Mesodermal cell (in vitro differentiated cells): Measurements from ENCODE around the gene EP400.
"Not testable (repeated sequence)": the region's sequence is repeated elsewhere in the genome, so short reads cannot be mapped to it uniquely, and the experiment has no call there.

Experiments used
- H3K27ac ChIP-seq: 2 replicates; pipeline ENCODE4 v1.7.0; 2013; ENCODE audit warnings: mild to moderate bottlenecking, low read depth, low read length, moderate library complexity; ENCODE audit not compliant: severe bottlenecking
- H3K36me3 ChIP-seq: 2 replicates; pipeline ENCODE4 v1.7.1; 2013; ENCODE audit warnings: mild to moderate bottlenecking, low read length, moderate library complexity; ENCODE audit not compliant: control insufficient read depth, insufficient read depth
- H3K4me1 ChIP-seq: one replicate; pipeline ENCODE4 v1.7.1; 2013; ENCODE audit warnings: mild to moderate bottlenecking, low read length; ENCODE audit not compliant: insufficient read depth, control insufficient read depth, poor library complexity, severe bottlenecking
- H3K4me3 ChIP-seq: 2 replicates; pipeline ENCODE4 v1.7.0; 2013; ENCODE audit warnings: low read length, control low read depth, mild to moderate bottlenecking; ENCODE audit not compliant: insufficient read depth, poor library complexity, severe bottlenecking; ENCODE audit errors: extremely low read depth
- H3K9me3 ChIP-seq: 2 replicates; pipeline ENCODE4 v1.7.1; 2013; ENCODE audit warnings: mild to moderate bottlenecking, low read length, moderate library complexity; ENCODE audit not compliant: control insufficient read depth
- WGBS, 2 experiments: methylation state at CpG; one replicate each; pipeline ENCODE4 v1.1.5; 2013; ENCODE audit warnings: missing lambda C conversion rate in 2 of 2; ENCODE audit not compliant: insufficient coverage in 2 of 2; 5-methylcytosine and 5-hydroxymethylcytosine counted together

EP400 gene

GRCh38 chr12:132043216-132043615, 93.5 kb downstream of the EP400 start:
- no peak overlapping the region for H3K4me3 ChIP-seq
- no peaks in the 10 kb centered on the region for H3K9me3 ChIP-seq
- peaks cover 20% of the 10 kb centered on the region for H3K4me1 ChIP-seq
- no peak overlapping the region for H3K27ac ChIP-seq
- peaks cover 71% of the 10 kb centered on the region for H3K36me3 ChIP-seq
- 100% methylated on average over 1 of the region's 3 CpGs for WGBS, 2 experiments

- peaks cover 71% of the 10 kb centered on the region for H3K36me3 ChIP-seq
- 79 to 81% methylated on average over 10 to 17 of the region's 17 CpGs for WGBS, 2 experiments
- H3K4me1 ChIP-seq = peaks cover 23% of the 10 kb centered on the region
- H3K9me3 ChIP-seq = no peaks in the 10 kb centered on the region
- H3K4me3 ChIP-seq = no peak overlapping the region
- no peak overlapping the region for H3K27ac ChIP-seq
Measured at GRCh38 chr12:132043770-132044467, 94.2 kb downstream of the EP400 start.

GRCh38 chr12:132044661-132045412, 95.1 kb downstream of the EP400 start:
- WGBS, 2 experiments = 97 to 100% methylated on average over 21 to 27 of the region's 29 CpGs
- Histone ChIP-seq H3K4me1 (peaks cover 24% of the 10 kb centered on the region), H3K4me3 (no peak overlapping the region), H3K9me3 (no peaks in the 10 kb centered on the region), H3K27ac (no peak overlapping the region), H3K36me3 (peaks cover 71% of the 10 kb centered on the region)

GRCh38 chr12:132045751-132046150, 96.0 kb downstream of the EP400 start:
- 92 to 96% methylated on average over 16 of the region's 16 CpGs for WGBS, 2 experiments
- H3K36me3 ChIP-seq = peaks cover 75% of the 10 kb centered on the region

GRCh38 chr12:132046561-132046960, 96.8 kb downstream of the EP400 start:
- peaks cover 24% of the 10 kb centered on the region for H3K4me1 ChIP-seq
- peaks cover 11% of the 10 kb centered on the region for H3K9me3 ChIP-seq
- H3K27ac ChIP-seq = peak overlapping the region; percentile 81
- H3K36me3 ChIP-seq = peaks cover 81% of the 10 kb centered on the region
- H3K4me3 ChIP-seq = no peak overlapping the region
- 69 to 76% methylated on average over 8 to 11 of the region's 11 CpGs for WGBS, 2 experiments

More at GRCh38 chr12:132045751-132046150, 96.0 kb downstream of the EP400 start:
- Histone ChIP-seq H3K9me3 (peaks cover 3% of the 10 kb centered on the region), H3K27ac (peak overlapping the region; percentile 81), H3K4me1 (peaks cover 24% of the 10 kb centered on the region), H3K4me3 (no peak overlapping the region)

GRCh38 chr12:132047630-132048029, 97.9 kb downstream of the EP400 start:
- H3K4me1 ChIP-seq = peaks cover 24% of the 10 kb centered on the region
- H3K4me3 ChIP-seq = not testable (repeated sequence)
- peaks cover 78% of the 10 kb centered on the region for H3K36me3 ChIP-seq
- 33 to 39% methylated on average over 5 to 9 of the region's 11 CpGs for WGBS, 2 experiments
- peaks cover 11% of the 10 kb centered on the region for H3K9me3 ChIP-seq
- peak overlapping the region; percentile 72 for H3K27ac ChIP-seq

GRCh38 chr12:132049442-132049841, 99.7 kb downstream of the EP400 start:
- peaks cover 82% of the 10 kb centered on the region for H3K36me3 ChIP-seq
- H3K4me3 ChIP-seq = no peak overlapping the region
- no peak overlapping the region for H3K27ac ChIP-seq

GRCh38 chr12:132049876-132050275, 100.1 kb downstream of the EP400 start:
- H3K9me3 ChIP-seq = peaks cover 11% of the 10 kb centered on the region
- H3K4me3 ChIP-seq = no peak overlapping the region
- H3K27ac ChIP-seq = no peak overlapping the region
- 98% methylated on average over 10 to 11 of the region's 14 CpGs for WGBS, 2 experiments
- peaks cover 34% of the 10 kb centered on the region for H3K4me1 ChIP-seq
- peaks cover 82% of the 10 kb centered on the region for H3K36me3 ChIP-seq

More at GRCh38 chr12:132049442-132049841, 99.7 kb downstream of the EP400 start:
- peaks cover 34% of the 10 kb centered on the region for H3K4me1 ChIP-seq
- WGBS, 2 experiments = 100% methylated on average over 1 to 2 of the region's 2 CpGs
- H3K9me3 ChIP-seq = peaks cover 11% of the 10 kb centered on the region

- not testable (repeated sequence) for H3K27ac ChIP-seq, H3K4me3 ChIP-seq
- Histone ChIP-seq H3K36me3 (peaks cover 84% of the 10 kb centered on the region), H3K9me3 (peaks cover 11% of the 10 kb centered on the region), H3K4me1 (peaks cover 22% of the 10 kb centered on the region)
- WGBS, 2 experiments = 89 to 92% methylated on average over 4 to 8 of the region's 13 CpGs
Measured at GRCh38 chr12:132051718-132052117, 102.0 kb downstream of the EP400 start.

GRCh38 chr12:132052196-132052932, 102.6 kb downstream of the EP400 start:
- WGBS, 2 experiments = 96 to 98% methylated on average over 21 to 24 of the region's 32 CpGs
- Histone ChIP-seq H3K4me1 (peaks cover 16% of the 10 kb centered on the region), H3K27ac (no peak overlapping the region), H3K36me3 (peaks cover 87% of the 10 kb centered on the region), H3K9me3 (peaks cover 11% of the 10 kb centered on the region), H3K4me3 (no peak overlapping the region)
